Heart left ventricle (tissue), 13 donors: Measurements from ENCODE around the gene FBXO42.

Experiments used
- POLR2A ChIP-seq, 2 donors: fragments of 450-650 bp; IDR thresholded peaks; one replicate each; pipeline ENCODE4 v1.6.1; 2017; ENCODE audit warnings: antibody characterized with exemption in 2 of 2, mild to moderate bottlenecking in 2 of 2, moderate library complexity in 2 of 2
- TF ChIP-seq, protein P1 (sequence below), 12 donors: fragments of 200-600 bp; sonication (generic) in 4 of 12; IDR thresholded peaks; one replicate each; pipeline versions ENCODE4 v1.5.0 to v1.8.0; 2018 to 2022; ENCODE audit warnings: antibody characterized with exemption in 12 of 12, mild to moderate bottlenecking in 5 of 12
- donor health status: ischemic (EF 13 %, LVEDD 7.1; RV severe dilation, severe dysfunction).
- donor health status: DM: no; HTN: yes; CAD: no.
- donor health status: DM: no; HTN: no; CAD: no.
- donor health status: ischemic (EF 25% LVEDD 6.9; RV normal size, moderate dysfunction).
- donor health status: ischemic (EF 25% LVEDD 5.7; RV mildly dilated, moderate dysfunction).
- donor health status: ischemic (EF 35%, LVEDD 5.7; RV mildly dilated, moderate dysfunction).
- donor health status: nonischemic (EF 11% LVEDD 7.7; RV severe dilation, severe dysfunction).
- donor health status: DM: yes; HTN: yes; CAD: no.
- donor health status: PGD.
- donor health status: ischemic (EF 29% LVEDD 5.4; RV normal size, mild dysfunction).
- donor health status: nonischemic (EF 23%, LVEDD 6.1; RV moderate dilation, normal function).

DNA sequence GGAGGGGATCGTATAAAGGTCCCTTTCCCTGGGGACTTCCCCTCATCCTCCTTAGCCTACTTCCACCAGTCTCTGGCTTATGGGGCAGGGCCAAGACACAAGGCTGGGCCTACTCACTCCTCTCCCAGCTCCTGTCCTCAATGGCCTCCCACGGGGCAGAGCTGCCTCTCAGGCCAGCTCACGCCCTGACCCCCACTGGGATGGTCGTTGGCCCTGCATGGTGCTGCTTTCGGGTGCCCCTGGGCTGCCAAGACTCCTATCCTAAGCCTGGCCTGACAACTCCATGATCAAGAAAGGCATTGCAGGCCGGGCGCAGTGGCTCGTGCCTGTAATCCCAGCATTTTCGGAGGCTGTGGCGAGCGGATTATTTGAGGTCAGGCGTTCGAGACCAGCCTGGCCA is 121.5 kb downstream of the FBXO42 start:
- TF ChIP-seq, protein P1, sequence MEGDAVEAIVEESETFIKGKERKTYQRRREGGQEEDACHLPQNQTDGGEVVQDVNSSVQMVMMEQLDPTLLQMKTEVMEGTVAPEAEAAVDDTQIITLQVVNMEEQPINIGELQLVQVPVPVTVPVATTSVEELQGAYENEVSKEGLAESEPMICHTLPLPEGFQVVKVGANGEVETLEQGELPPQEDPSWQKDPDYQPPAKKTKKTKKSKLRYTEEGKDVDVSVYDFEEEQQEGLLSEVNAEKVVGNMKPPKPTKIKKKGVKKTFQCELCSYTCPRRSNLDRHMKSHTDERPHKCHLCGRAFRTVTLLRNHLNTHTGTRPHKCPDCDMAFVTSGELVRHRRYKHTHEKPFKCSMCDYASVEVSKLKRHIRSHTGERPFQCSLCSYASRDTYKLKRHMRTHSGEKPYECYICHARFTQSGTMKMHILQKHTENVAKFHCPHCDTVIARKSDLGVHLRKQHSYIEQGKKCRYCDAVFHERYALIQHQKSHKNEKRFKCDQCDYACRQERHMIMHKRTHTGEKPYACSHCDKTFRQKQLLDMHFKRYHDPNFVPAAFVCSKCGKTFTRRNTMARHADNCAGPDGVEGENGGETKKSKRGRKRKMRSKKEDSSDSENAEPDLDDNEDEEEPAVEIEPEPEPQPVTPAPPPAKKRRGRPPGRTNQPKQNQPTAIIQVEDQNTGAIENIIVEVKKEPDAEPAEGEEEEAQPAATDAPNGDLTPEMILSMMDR (IDR thresholded peaks at IDR 0.05): no peak
- TF ChIP-seq POLR2A (IDR thresholded peaks at IDR 0.05): no peak
